Natural killer cell (primary cell): ENCODE measurements around the gene PSMD11. TPM values are rescaled to one million over a fixed set of nuclear protein-coding genes. Genes with fewer than 3 reads are reported as not detected.

Source experiments
- ATAC-seq, 3 donors: fragments of 150-1000 bp in 2 of 3; fragments of 200-7000 bp in 1 of 3; cut with Tn5 transposase; 1 replicate in 1 of 3; 2 replicates in 2 of 3; pipeline ENCODE4 v1.10.0; 2021; ENCODE audit warnings: mild to moderate bottlenecking in 2 of 3, moderate library complexity in 2 of 3
- DNase-seq, 2 donors: peaks; one replicate each; pipeline versions ENCODE4 v3.0.0 to v3.0.0-alpha.2; 2013 to 2021; ENCODE audit warnings: mixed read lengths in 1 of 2
- H3K27ac ChIP-seq: one replicate; pipeline ENCODE4 v1.5.1; 2013; ENCODE audit warnings: mild to moderate bottlenecking, low read length
- H3K27me3 ChIP-seq: one replicate; pipeline ENCODE4 v1.6.1; 2013; ENCODE audit warnings: low read length; ENCODE audit not compliant: control insufficient read depth, insufficient read depth
- H3K36me3 ChIP-seq: one replicate; pipeline ENCODE4 v1.6.1; 2013; ENCODE audit warnings: low read length; ENCODE audit not compliant: control insufficient read depth, insufficient read depth
- H3K4me1 ChIP-seq: one replicate; pipeline ENCODE4 v1.6.1; 2013; ENCODE audit warnings: low read length; ENCODE audit not compliant: control insufficient read depth, insufficient read depth
- H3K4me3 ChIP-seq: one replicate; pipeline ENCODE4 v1.5.1; 2013; ENCODE audit warnings: low read length
- H3K9me3 ChIP-seq: one replicate; pipeline ENCODE4 v1.6.1; 2013; ENCODE audit warnings: low read length; ENCODE audit not compliant: control insufficient read depth, insufficient read depth
- H3K27ac Mint-ChIP-seq, 2 donors: one replicate each; pipeline ENCODE4 v1.8.0; 2022; ENCODE audit warnings: mild to moderate bottlenecking in 2 of 2, mixed read lengths in 2 of 2, moderate library complexity in 1 of 2
- H3K27me3 Mint-ChIP-seq, 2 donors: one replicate each; pipeline ENCODE4 v1.8.0; 2022; ENCODE audit warnings: low read depth in 2 of 2, mixed read lengths in 2 of 2
- H3K36me3 Mint-ChIP-seq: one replicate; pipeline ENCODE4 v1.8.0; 2022; ENCODE audit warnings: mixed read lengths
- H3K4me1 Mint-ChIP-seq, 2 donors: one replicate each; pipeline ENCODE4 v1.8.0; 2022; ENCODE audit warnings: mixed read lengths in 2 of 2
- H3K4me3 Mint-ChIP-seq: one replicate; pipeline ENCODE4 v1.8.0; 2022; ENCODE audit warnings: mild to moderate bottlenecking, moderate library complexity, mixed read lengths
- H3K9me3 Mint-ChIP-seq, 2 donors: one replicate each; pipeline ENCODE4 v1.8.0; 2022; ENCODE audit warnings: mixed read lengths in 2 of 2
- WGBS: methylation state at CpG from one replicate; pipeline ENCODE4 v1.1.7; 2013; ENCODE audit warnings: missing lambda C conversion rate; ENCODE audit not compliant: insufficient coverage; 5-methylcytosine and 5-hydroxymethylcytosine counted together
- intact Hi-C: fragments of 100-400 bp; cut with micrococcal nuclease; formaldehyde crosslinking; loops from one replicate; pipeline ENCODE4 v1.14.2; 2022
- total RNA-seq, 4 donors: library from RNA; stranded (reverse); fragments of 120-200 nt in 1 of 4; gene quantifications; one replicate each; pipeline versions ENCODE4 v1.2.3 to v1.2.4, GENCODE V29; 2013 to 2022
- TF ChIP-seq, protein P1 (sequence below): fragments of 200-600 bp; IDR thresholded peaks from one replicate; pipeline ENCODE4 v1.8.0; 2022; ENCODE audit warnings: antibody characterized with exemption

PSMD11 gene
- total RNA-seq, 3 donors from 2014 or later (not counting 1 experiment from before 2014, with no cell fraction given) = 83.4 to 108 (median 105) TPM

DNA sequence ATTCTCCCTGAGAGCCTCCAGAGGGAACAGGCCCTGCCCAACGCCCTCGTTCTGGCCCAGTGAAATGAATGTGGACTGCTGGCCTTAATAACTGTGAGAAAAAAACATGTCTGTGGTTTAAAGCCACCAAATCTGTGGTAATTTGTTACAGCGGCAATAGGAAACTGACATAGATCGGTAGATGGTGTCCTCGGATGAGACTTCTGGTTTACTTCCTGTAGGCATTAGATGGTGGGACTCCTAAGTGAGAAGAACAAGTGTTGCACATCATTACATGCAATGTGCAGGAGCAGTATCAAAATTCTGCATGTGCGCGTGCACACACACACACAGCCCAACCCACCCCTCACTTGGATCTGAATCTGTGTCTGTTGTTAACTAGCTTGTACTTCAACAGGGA lies 84.5 kb downstream of the PSMD11 start:
- H3K4me3 ChIP-seq = no peak overlapping the region
- Mint-ChIP-seq H3K27ac (peak overlapping the region; percentile 77 to 89), H3K9me3 (no peaks in the 10 kb centered on the region), H3K36me3 (no peaks in the 10 kb centered on the region), H3K4me3 (peak overlapping the region; percentile 79), H3K4me1 (peaks cover 60 to 62% of the 10 kb centered on the region in 2 donors), H3K27me3 (no peaks in the 10 kb centered on the region)
- 26% methylated on average over 5 of the region's 7 CpGs for whole genome bisulfite sequencing
- peaks cover 50% of the 10 kb centered on the region for H3K4me1 ChIP-seq
- DNase-seq = peak in 1 of 2 donors; percentile 66
- peak overlapping the region; percentile 72 for H3K27ac ChIP-seq
- intact Hi-C loops = no loop called here
- H3K27me3 ChIP-seq = no peaks in the 10 kb centered on the region
- TF ChIP-seq, protein P1, sequence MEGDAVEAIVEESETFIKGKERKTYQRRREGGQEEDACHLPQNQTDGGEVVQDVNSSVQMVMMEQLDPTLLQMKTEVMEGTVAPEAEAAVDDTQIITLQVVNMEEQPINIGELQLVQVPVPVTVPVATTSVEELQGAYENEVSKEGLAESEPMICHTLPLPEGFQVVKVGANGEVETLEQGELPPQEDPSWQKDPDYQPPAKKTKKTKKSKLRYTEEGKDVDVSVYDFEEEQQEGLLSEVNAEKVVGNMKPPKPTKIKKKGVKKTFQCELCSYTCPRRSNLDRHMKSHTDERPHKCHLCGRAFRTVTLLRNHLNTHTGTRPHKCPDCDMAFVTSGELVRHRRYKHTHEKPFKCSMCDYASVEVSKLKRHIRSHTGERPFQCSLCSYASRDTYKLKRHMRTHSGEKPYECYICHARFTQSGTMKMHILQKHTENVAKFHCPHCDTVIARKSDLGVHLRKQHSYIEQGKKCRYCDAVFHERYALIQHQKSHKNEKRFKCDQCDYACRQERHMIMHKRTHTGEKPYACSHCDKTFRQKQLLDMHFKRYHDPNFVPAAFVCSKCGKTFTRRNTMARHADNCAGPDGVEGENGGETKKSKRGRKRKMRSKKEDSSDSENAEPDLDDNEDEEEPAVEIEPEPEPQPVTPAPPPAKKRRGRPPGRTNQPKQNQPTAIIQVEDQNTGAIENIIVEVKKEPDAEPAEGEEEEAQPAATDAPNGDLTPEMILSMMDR = no peak
- ATAC-seq = peak; percentile 54 to 68 (median 57)
- H3K36me3 ChIP-seq = no peaks in the 10 kb centered on the region
- H3K9me3 ChIP-seq = no peaks in the 10 kb centered on the region

DNA sequence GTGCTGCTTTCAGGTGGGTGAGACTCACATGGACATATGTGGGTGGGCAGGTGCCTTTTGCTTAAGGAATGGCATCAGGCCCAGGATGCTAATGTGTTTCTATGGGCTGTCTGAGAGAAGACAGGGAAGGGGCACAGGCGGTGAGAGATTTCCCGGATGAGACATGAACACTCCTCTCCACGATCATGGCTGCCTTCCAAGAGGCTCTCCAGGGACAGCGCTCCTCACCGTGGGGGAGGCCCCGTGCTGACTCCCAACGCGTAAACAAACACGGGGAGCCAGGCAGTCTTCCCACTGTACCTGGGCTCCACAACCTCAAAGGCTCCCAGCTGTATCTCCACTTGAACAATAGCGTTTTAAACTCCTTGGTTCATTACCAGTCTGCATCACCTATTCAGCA lies 85.3 kb downstream of the PSMD11 start:
- intact Hi-C loops = no loop called here
- no peak overlapping the region for H3K4me3 Mint-ChIP-seq
- no peak for DNase-seq
- Histone ChIP-seq H3K4me3 (no peak overlapping the region), H3K27ac (no peak overlapping the region), H3K27me3 (no peaks in the 10 kb centered on the region), H3K9me3 (no peaks in the 10 kb centered on the region), H3K4me1 (peaks cover 42% of the 10 kb centered on the region), H3K36me3 (no peaks in the 10 kb centered on the region)
- no peaks in the 10 kb centered on the region for H3K36me3 Mint-ChIP-seq
- H3K27me3 Mint-ChIP-seq = no peaks in the 10 kb centered on the region
- peaks cover 55 to 57% of the 10 kb centered on the region in 2 donors for H3K4me1 Mint-ChIP-seq
- no peak for ATAC-seq
- 95% methylated on average over 9 of the region's 10 CpGs for WGBS
- peak overlapping the region; percentile 77 to 89 for H3K27ac Mint-ChIP-seq
- TF ChIP-seq, protein P1 = no peak
- H3K9me3 Mint-ChIP-seq = no peaks in the 10 kb centered on the region

Other genes with a start within 250 kb of the PSMD11 start
- under 1 TPM in 2 of 3 donors, not detected in 1; 0.14 to 0.21 TPM for gene RHBDL3, start 178.7 kb upstream of the PSMD11 start, total RNA-seq
- gene C17orf75, start 102.3 kb upstream of the PSMD11 start, total RNA-seq = 10 to 100 TPM; 12.7 to 18.8 (median 13.3) TPM
- 100 to 1,000 TPM; 378 to 444 (median 428) TPM for gene ZNF207, start 94.4 kb upstream of the PSMD11 start, total RNA-seq
- 10 to 100 TPM in 1 of 3 donors, 1 to 10 TPM in 2; 3.7 to 12.3 (median 7.4) TPM for gene CDK5R1, start 42.5 kb downstream of the PSMD11 start, total RNA-seq